ENCODE data around the gene KBTBD4. TPM values are rescaled to one million over a fixed set of nuclear protein-coding genes. Genes with fewer than 3 reads are reported as not detected.
A peak's percentile ranks its signal among the peaks of the same experiment; 100 is the strongest.

Gene KBTBD4
- total and polyA plus RNA-seq, 2 of the 8 experiments (the other 6 are each of a cell fraction or from before 2014, with no cell fraction given) = 12.0 to 19.5 TPM

GRCh38 chr11:47552566-47553405 is 26.0 kb downstream of the KBTBD4 start, which contains the start of gene CELF1 (continued):
- TF ChIP-seq RAD21 (IDR thresholded peaks at IDR 0.05 in 1 of 2, conservative IDR thresholded peaks at IDR 0.05 in 1 of 2; ENCODE audit: low read depth in 2 of 2, low read length in 2 of 2) (peak; percentile 35 to 53; a peak in 3 of 4 replicates), TAF1 (IDR thresholded peaks at IDR 0.05; ENCODE audit: low read depth, low read length) (peak; percentile 75), POLR2AphosphoS5 (IDR thresholded peaks at IDR 0.05; ENCODE audit: low read depth, low read length) (peak; percentile 41), JUND (IDR thresholded peaks at IDR 0.05; ENCODE audit: low read length) (0 out of 2 replicates have a peak, but pooled peaks have one; percentile 13), SP1 (IDR thresholded peaks at IDR 0.05; ENCODE audit: low read depth, low read length) (peak; percentile 71; the same call in 1 of the 2 replicates), RFX5 (IDR thresholded peaks at IDR 0.05; ENCODE audit: borderline replicate concordance, low read depth, low read length) (no peak), POLR2A (IDR thresholded peaks at IDR 0.05; ENCODE audit: control extremely low read depth in 1 of 2, low read depth in 2 of 2, low read length in 2 of 2) (peak; percentile 42 to 71), GABPA (IDR thresholded peaks at IDR 0.05; ENCODE audit: borderline replicate concordance, insufficient read depth, low read length) (no peak; the same call in 1 of the 2 replicates), YY1 (IDR thresholded peaks at IDR 0.05; ENCODE audit: low read depth, low read length) (peak; percentile 96), TEAD4 (IDR thresholded peaks at IDR 0.05; ENCODE audit: low read depth, low read length) (no peak), KDM1A (IDR thresholded peaks at IDR 0.05; ENCODE audit: borderline replicate concordance, low read length) (0 out of 2 replicates have a peak, but pooled peaks have one; percentile 9), EGR1 (IDR thresholded peaks at IDR 0.05; ENCODE audit: borderline replicate concordance, low read depth, low read length) (0 out of 2 replicates have a peak, but pooled peaks have one; percentile 52), SAP30 (IDR thresholded peaks at IDR 0.05; ENCODE audit: insufficient read depth, insufficient replicate concordance, low read length) (no peak), BACH1 (IDR thresholded peaks at IDR 0.05; ENCODE audit: low read length) (no peak), RXRA (IDR thresholded peaks at IDR 0.05; ENCODE audit: insufficient read depth, low read depth, low read length) (no peak), RBBP5 (IDR thresholded peaks at IDR 0.05; ENCODE audit: borderline replicate concordance, low read depth, low read length) (peak; percentile 67; the same call in 1 of the 2 replicates), NRF1 (IDR thresholded peaks at IDR 0.05; ENCODE audit: low read depth, low read length) (no peak), SIN3A (conservative IDR thresholded peaks at IDR 0.05 in 1 of 2, IDR thresholded peaks at IDR 0.05 in 1 of 2; ENCODE audit: low read depth in 1 of 2, low read length in 2 of 2) (peak; percentile 45 to 68; a peak in 2 of 4 replicates)
- TF ChIP-seq, protein P1, sequence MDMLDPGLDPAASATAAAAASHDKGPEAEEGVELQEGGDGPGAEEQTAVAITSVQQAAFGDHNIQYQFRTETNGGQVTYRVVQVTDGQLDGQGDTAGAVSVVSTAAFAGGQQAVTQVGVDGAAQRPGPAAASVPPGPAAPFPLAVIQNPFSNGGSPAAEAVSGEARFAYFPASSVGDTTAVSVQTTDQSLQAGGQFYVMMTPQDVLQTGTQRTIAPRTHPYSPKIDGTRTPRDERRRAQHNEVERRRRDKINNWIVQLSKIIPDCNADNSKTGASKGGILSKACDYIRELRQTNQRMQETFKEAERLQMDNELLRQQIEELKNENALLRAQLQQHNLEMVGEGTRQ (IDR thresholded peaks at IDR 0.05; ENCODE audit: low read length) = no peak
